HG03135 (cell line): Measurements from ENCODE around the gene GRIN2A.

ENCODE experiments used
- ATAC-seq: cut with Tn5 transposase; IDR thresholded peaks from one replicate; pipeline ENCODE4 v1.9.1; 2021; ENCODE audit warnings: mild to moderate bottlenecking, moderate library complexity; ENCODE audit not compliant: unreplicated experiment

The GRIN2A gene

GRCh38 chr16:10182222-10183053, at the start of gene GRIN2A:
Gene GRIN2A (minus strand): TSS chr16:10182428. CDS start chr16:10180411, 2,017 bp downstream.
- ATAC-seq, result no peak

GRCh38 chr16:10231563-10231962, 49.3 kb upstream of the GRIN2A start:
- ATAC-seq, result no peak

- no peak for ATAC-seq
Measured at GRCh38 chr16:10228779-10229178, 46.6 kb upstream of the GRIN2A start.

- ATAC-seq, result no peak
Measured at GRCh38 chr16:10226987-10227306, 44.7 kb upstream of the GRIN2A start.

GRCh38 chr16:10226141-10226986, 44.1 kb upstream of the GRIN2A start:
- no peak for ATAC-seq

- ATAC-seq, result no peak
Measured at GRCh38 chr16:10225653-10226052, 43.4 kb upstream of the GRIN2A start.

- ATAC-seq, result no peak
Measured at GRCh38 chr16:10224850-10225249, 42.6 kb upstream of the GRIN2A start.

GRCh38 chr16:10220942-10221341, 38.7 kb upstream of the GRIN2A start:
- ATAC-seq, result no peak

- ATAC-seq, result no peak
Measured at GRCh38 chr16:10219742-10220141, 37.5 kb upstream of the GRIN2A start.

- no peak for ATAC-seq
Measured at GRCh38 chr16:10218490-10219206, 36.4 kb upstream of the GRIN2A start.

- ATAC-seq, result no peak
Measured at GRCh38 chr16:10213748-10214147, 31.5 kb upstream of the GRIN2A start.

GRCh38 chr16:10210944-10211343, 28.7 kb upstream of the GRIN2A start:
- ATAC-seq, result no peak

GRCh38 chr16:10206865-10207264, 24.6 kb upstream of the GRIN2A start:
- ATAC-seq, result no peak

- ATAC-seq, result no peak
Measured at GRCh38 chr16:10206215-10206614, 24.0 kb upstream of the GRIN2A start.

GRCh38 chr16:10205688-10206087, 23.5 kb upstream of the GRIN2A start:
- no peak for ATAC-seq

- no peak for ATAC-seq
Measured at GRCh38 chr16:10202649-10203048, 20.4 kb upstream of the GRIN2A start.

GRCh38 chr16:10200637-10201586, 18.7 kb upstream of the GRIN2A start:
- ATAC-seq, result no peak

GRCh38 chr16:10196999-10197398, 14.8 kb upstream of the GRIN2A start:
- no peak for ATAC-seq

- ATAC-seq, result no peak
Measured at GRCh38 chr16:10191096-10191495, 8.9 kb upstream of the GRIN2A start.

- ATAC-seq, result no peak
Measured at GRCh38 chr16:10189861-10190390, 7.7 kb upstream of the GRIN2A start.
